HL-60 (cell line): ENCODE measurements around the gene FAM234A.

Experiments used
- CTCF ChIP-seq: IDR thresholded peaks from one replicate; pipeline ENCODE4 v1.5.1; 2011; ENCODE audit warnings: low read length, control low read depth, inconsistent platforms; ENCODE audit not compliant: insufficient read depth
- POLR2AphosphoS5 ChIP-seq: IDR thresholded peaks from 2 replicates; pipeline ENCODE4 v1.6.1; 2012; ENCODE audit warnings: low read depth
- REST ChIP-seq: IDR thresholded peaks from 2 replicates; pipeline ENCODE4 v1.6.1; 2012; ENCODE audit warnings: low read depth; ENCODE audit not compliant: insufficient replicate concordance

- TF ChIP-seq POLR2AphosphoS5 (no peak), CTCF (no peak), REST (no peak)
These were observed 52.7 kb downstream of the FAM234A start for GRCh38 chr16:287298-287811.
